Stimulated activated CD8-positive, alpha-beta memory T cell treated with anti-CD3 and anti-CD28 coated beads, Interleukin-7, amount 100 ng/mL, for 48 hours (primary cell): Measurements from ENCODE around the gene PLXDC2.

Source experiments
- DNase-seq, 2 donors: peaks; one replicate each; pipeline ENCODE4 v3.0.0-alpha.2; 2020; ENCODE audit warnings: low read depth in 1 of 2; ENCODE audit errors: extremely low read depth in 1 of 2

Gene PLXDC2

DNA sequence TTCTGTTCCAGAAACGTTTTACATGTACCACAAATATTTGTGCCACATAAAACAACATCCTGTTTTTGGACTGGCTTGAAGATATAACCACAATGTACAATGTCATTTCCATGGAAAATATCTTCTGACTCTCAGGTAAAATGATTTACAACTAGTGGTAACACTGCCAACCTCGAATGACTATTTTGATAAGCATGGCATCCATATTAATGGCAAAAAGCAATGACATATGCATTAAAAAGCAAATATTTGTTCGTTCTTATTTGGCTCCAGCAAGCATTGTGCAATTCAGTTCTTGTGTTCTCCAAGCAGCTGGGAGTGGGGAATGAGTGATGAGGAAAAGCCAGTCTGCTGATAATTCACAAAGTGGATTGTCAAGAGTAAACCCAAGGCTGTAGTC is 289.0 kb downstream of the PLXDC2 start:
- no peak for DNase-seq

GRCh38 chr10:20105931-20106330 is 289.7 kb downstream of the PLXDC2 start:
- no peak for DNase-seq

GRCh38 chr10:20108021-20108420 is 291.8 kb downstream of the PLXDC2 start:
- no peak for DNase-seq

DNA sequence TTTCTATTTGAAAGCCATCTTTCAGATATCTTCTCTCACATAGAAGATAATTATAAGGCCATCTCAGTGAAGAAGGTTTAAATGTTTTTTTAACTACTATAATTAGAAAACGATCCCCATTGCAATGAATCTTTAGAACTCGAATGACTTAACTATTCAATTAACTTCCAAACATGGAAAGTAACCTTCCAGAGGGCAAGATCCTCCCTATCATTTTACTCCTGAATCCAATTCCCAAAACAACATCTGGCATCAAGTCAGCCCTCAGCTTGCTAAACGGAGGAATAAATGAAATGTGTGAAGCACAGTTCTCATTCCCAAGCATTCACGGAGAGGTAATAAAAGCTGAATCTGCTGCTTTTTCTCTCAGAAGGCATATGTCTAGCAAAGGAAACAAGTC is 293.4 kb downstream of the PLXDC2 start:
- no peak for DNase-seq

- no peak for DNase-seq
Observed at GRCh38 chr10:20110125-20111100, 294.2 kb downstream of the PLXDC2 start.

GRCh38 chr10:20114179-20114578 is 297.9 kb downstream of the PLXDC2 start:
- no peak for DNase-seq

GRCh38 chr10:20115894-20116293 is 299.7 kb downstream of the PLXDC2 start:
- DNase-seq = no peak

- no peak for DNase-seq
Observed at GRCh38 chr10:20117471-20117870, 301.2 kb downstream of the PLXDC2 start.

- DNase-seq = no peak
Observed at GRCh38 chr10:20118119-20118518, 301.9 kb downstream of the PLXDC2 start.

GRCh38 chr10:20128811-20129210 is 312.6 kb downstream of the PLXDC2 start:
- DNase-seq = no peak

- DNase-seq = no peak
Observed at GRCh38 chr10:20132816-20133215, 316.6 kb downstream of the PLXDC2 start.

DNA sequence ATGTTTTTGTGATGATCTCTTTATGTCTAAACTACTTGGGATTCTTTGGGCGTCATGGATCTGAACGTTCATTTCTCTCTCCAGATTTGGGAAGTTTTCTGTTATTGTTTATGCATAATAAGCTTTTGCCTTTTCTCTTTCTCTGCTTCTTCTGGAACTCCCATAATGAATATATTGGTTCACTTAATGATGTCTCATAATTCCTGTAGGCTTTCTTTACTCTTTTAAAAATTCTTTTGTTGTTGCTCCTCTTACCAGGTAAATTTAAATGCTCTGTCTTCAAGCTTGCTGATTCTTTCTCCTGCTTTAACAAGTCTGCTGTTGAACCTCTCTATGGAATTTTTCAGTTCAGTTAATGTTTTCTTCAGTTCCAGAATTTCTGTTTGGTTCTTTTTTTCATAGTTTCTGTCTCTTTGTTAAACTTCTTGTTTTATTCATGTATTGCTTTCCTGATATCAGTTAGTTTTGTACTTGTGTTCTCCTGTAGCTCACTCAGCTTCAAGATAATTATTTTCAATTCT is 317.5 kb downstream of the PLXDC2 start:
- DNase-seq = no peak

DNA sequence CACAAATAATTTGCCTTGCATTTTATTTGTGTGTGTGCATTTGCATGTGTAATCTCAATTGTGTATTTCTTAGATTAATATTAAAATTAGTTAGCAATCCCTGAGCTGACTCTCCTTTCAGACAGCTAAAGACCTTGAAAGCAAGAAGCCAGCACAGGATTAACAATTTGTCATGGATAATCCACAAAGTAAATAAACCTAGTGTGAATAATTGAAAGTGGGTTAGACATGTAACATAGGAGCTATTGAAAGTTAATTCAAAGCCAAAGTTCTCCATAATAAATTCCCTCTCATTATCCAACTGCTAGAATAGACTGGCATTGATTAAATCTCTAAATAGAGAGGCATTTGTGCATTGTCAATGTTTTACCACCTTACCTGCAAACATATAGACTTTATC is 326.1 kb downstream of the PLXDC2 start:
- no peak for DNase-seq

DNA sequence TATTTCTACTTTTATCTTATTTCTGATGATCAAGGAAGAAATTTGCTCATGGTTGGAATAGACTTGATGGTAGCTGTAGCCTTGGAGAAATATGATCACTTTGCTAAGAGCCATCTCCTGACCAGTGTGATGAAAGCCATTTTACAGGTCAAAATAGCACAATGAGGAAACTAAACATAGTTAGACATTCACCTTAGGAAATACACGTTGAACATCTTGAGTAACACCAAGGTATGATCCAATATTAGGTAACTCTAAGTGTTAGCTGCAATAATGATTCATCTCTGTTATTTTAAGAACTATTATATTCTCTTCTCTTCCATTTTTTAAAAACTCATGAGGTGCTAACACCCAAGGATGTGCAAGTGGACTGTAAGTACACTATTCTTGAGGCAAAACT is 328.0 kb downstream of the PLXDC2 start:
- no peak for DNase-seq

DNA sequence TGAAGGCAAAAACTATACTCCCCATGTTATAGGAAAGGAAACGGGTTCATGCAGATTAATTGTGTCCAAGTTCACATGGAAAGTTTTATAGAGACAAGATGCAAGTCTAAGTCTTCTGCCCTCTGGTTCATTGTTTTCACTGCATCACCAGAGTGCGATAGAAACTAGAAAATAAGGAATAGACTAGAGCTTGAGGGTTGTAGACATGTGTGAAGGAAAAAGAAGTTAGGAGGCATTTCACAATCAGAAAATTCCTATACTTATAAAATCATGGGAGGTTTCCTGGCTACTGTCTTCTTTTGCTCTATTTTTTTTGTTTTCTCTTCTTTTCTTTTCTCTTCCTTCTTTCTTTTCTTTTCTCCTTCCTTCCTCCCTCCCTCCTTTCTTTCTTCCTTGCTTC is 329.8 kb downstream of the PLXDC2 start:
- DNase-seq = no peak

DNA sequence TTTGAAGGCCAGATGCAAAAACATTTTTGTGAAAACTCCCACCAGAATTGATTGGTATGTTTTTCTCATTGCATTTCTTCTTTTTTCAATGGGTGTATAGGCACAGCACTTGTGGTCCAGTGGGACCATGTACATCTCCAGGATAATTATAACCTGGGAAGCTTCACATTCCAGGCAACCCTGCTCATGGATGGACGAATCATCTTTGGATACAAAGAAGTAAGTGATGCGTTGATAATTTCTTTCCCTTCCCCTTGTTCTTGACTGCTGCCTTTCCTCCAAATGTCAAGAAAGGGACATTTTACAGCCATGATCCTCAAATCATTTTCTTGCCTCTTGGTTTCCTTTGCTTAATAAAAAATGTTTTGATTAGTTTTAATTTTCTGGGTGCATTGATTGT is 331.5 kb downstream of the PLXDC2 start:
- DNase-seq = no peak

- DNase-seq = no peak
Observed at GRCh38 chr10:20156511-20156910, 340.3 kb downstream of the PLXDC2 start.

DNA sequence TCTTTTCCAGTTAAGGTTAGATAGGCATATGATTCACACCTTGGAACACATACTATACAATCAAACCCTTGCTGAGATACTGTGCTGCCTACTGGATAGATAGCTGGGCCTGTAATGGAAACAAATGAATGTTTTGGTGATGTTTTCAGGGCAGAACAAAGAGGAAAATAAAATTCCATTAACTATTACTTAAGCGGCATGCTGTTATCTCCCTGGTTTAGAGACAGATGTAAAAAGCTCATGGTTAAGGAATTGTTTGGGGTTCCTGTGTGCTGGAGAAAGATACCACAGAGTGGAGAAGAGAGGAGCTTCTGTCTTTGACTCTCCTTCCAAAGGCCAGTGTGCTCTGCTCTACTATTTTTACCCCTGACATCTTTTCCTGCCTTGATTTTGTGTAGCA is 341.1 kb downstream of the PLXDC2 start:
- no peak for DNase-seq

DNA sequence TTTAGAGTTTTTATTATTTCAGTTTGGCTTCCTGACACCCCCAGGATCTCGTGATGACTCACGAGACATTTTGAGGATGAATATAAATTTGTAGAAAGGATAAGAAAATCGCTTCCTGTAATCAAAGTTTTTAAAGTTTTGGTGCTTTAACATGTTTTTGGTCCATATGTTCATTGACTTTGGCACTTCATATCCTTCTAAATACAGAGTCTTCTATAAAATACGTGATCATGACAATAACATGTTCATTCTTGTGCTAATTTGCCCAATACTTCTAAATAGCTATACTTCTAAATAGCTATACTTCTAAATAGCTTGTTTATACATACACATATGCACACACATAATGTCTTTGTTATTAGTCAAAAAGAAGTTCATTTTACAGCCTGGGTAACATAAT is 341.9 kb downstream of the PLXDC2 start:
- DNase-seq = no peak

GRCh38 chr10:20162123-20162522 is 345.9 kb downstream of the PLXDC2 start:
- no peak for DNase-seq

- no peak for DNase-seq
Observed at GRCh38 chr10:20166096-20166675, 350.0 kb downstream of the PLXDC2 start.

DNA sequence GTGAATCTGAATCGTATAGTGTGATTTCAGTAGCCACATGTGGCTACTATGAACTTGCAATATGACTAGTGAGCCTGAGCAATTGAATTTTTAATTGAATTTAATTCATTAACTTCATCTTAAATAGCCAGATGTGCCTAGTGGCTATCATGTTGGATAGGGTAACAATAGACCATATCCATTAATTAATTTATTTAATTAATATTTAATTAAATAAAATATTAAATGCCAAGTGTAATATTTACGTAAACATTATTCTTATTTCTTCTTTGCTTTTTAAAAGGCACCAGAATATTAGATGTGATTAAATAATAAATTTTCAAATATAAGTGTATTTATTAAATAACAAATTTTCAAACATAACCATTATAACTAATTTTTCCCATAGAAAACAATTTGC is 354.4 kb downstream of the PLXDC2 start:
- DNase-seq = no peak
